ENCODE results near the gene MIAT.
"Not testable (repeated sequence)": the region's sequence is repeated elsewhere in the genome, so short reads cannot be mapped to it uniquely, and the experiment has no call there.

MIAT gene

GRCh38 chr22:26656891-26657851 lies at the start of gene MIAT:
Gene MIAT, plus strand, starts transcription at chr22:26657588.
- DNase-seq: no peak

GRCh38 chr22:26608129-26608528 lies 49.3 kb upstream of the MIAT start:
- no peak for DNase-seq

- DNase-seq: no peak
Observed at GRCh38 chr22:26609287-26609686, 48.1 kb upstream of the MIAT start.

GRCh38 chr22:26610072-26610958 lies 47.1 kb upstream of the MIAT start:
- no peak for DNase-seq

GRCh38 chr22:26610996-26611395 lies 46.4 kb upstream of the MIAT start:
- DNase-seq: no peak

GRCh38 chr22:26612652-26613051 lies 44.7 kb upstream of the MIAT start:
- DNase-seq: no peak

GRCh38 chr22:26613753-26614152 lies 43.6 kb upstream of the MIAT start:
- DNase-seq: not testable (repeated sequence)

- DNase-seq: no peak
Observed at GRCh38 chr22:26614322-26614721, 43.1 kb upstream of the MIAT start.

GRCh38 chr22:26615149-26615548 lies 42.2 kb upstream of the MIAT start:
- DNase-seq: no peak

GRCh38 chr22:26615830-26616435 lies 41.5 kb upstream of the MIAT start:
- DNase-seq: no peak

- no peak for DNase-seq
Observed at GRCh38 chr22:26616650-26617049, 40.7 kb upstream of the MIAT start.

GRCh38 chr22:26617271-26618199 lies 39.9 kb upstream of the MIAT start, which contains the start of gene CRYBB1:
Gene CRYBB1, minus strand, starts transcription at chr22:26618027. Its CDS starts 1,708 bp downstream, at chr22:26616319.
- no peak for DNase-seq

GRCh38 chr22:26618455-26618854 lies 38.9 kb upstream of the MIAT start:
- DNase-seq: no peak

- DNase-seq: no peak
Observed at GRCh38 chr22:26619510-26619909, 37.9 kb upstream of the MIAT start.

GRCh38 chr22:26620197-26620596 lies 37.2 kb upstream of the MIAT start:
- no peak for DNase-seq

GRCh38 chr22:26621663-26622062 lies 35.7 kb upstream of the MIAT start, which contains the start of gene CRYBA4:
Gene CRYBA4, plus strand, starts transcription at chr22:26621963. Its CDS starts 634 bp downstream, at chr22:26622597.
- DNase-seq: no peak

- DNase-seq: no peak
Observed at GRCh38 chr22:26623984-26624383, 33.4 kb upstream of the MIAT start.

- DNase-seq: no peak
Observed at GRCh38 chr22:26624803-26625202, 32.6 kb upstream of the MIAT start.

- DNase-seq: no peak
Observed at GRCh38 chr22:26629988-26630761, 27.2 kb upstream of the MIAT start.

GRCh38 chr22:26631282-26631681 lies 26.1 kb upstream of the MIAT start:
- DNase-seq: no peak
